ENCODE measurements around the gene TSPOAP1.

TSPOAP1 gene

DNA sequence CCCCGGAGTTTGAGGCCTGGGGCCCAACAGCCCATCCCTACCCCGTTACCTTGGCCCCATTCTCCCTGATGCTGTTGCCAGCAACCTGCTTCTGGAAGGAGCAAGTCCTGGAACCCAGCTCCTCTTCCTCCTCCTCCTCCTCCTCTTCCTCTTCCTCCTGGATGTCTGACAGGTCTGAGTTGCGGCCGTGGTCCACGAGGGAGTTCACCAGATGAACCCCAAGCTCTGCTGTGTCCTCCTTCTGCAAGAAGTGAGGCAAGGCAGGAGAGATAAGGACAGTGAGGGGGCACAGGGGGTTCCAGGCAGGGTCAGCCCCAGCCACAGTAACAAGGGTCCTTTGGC lies 18.7 kb downstream of the TSPOAP1 start:
- H3K4me3 ChIP-seq: no peak overlapping the region
- H3K27ac ChIP-seq: no peak overlapping the region

GRCh38 chr17:58308985-58309917 lies 19.3 kb downstream of the TSPOAP1 start:
- Histone ChIP-seq H3K27ac (no peak overlapping the region), H3K4me3 (no peak overlapping the region)

GRCh38 chr17:58308173-58308984 lies 20.2 kb downstream of the TSPOAP1 start:
- no peak overlapping the region for H3K4me3 ChIP-seq
- no peak overlapping the region for H3K27ac ChIP-seq

DNA sequence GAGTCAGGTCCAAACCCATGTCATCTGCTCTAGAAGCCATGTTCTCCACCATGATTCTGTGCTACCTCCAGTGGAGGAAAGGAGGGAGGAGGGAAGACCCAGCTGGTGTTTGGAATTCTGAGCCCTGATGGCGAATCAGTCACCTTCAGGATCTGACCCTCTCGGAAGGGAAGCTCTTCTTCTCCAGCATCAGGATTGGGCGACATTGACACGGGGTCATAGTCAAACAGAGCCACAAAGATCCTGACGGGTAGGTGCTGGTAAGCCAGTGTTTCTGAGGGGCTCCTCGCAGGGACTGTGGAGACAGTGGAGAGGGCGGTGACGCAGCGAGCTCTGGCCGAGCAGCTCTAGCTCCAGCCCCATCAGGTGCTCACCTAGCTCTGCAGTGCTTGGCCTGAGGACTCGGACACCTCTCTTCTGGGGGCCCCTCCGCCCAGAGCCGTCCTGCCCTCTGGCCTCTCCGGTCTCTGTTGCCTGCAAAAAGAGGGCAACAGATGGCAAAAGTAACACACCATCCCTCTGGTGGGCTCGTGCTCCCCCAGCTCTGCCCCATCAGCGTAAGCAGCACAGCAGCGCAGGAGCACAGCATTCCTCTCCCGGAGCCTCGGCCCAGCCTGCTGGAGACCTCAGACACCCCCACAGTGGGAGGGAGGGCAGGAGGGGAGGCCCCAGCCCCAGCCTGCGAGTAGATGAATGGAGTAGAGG lies 21.0 kb downstream of the TSPOAP1 start:
- H3K27ac ChIP-seq: no peak overlapping the region
- H3K4me3 ChIP-seq: no peak overlapping the region

DNA sequence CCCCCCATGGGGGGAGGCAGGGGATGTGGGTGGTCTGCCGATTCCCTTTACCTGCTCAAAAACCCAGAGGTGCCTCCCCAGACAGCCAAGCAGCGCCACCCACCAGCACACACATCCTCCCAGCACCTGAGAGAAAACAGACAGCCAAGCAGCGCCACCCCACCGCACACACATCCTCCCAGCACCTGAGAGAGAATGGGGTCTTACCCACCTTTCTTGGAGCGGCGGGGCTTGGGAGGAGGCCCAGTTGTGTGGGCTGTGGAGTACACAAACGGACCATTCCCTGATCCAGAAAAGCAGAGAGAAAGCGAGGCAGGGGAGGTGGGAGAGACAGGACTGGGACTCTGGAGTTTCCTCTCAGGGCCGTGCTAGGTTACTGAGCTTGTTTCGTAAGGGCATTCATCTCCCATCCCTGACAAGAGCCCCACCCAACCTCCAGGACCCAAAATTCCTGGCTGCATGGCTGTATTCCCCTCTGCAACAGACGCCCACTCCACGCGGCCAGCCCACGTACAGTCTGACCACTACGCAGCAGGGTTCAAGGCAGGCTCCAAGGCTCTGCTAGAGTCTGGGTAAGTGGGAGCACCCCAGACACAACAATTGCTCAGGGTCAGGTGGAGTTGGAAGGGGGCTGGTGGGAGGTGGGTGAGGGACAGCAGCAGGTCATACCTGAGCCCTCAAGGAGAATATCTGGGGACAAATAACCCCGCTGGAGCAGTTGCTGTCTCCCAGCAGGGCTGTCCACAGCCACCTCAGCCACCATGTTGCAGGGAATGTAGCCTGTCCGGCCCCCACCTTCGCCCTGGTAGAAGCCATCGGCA lies 22.3 kb downstream of the TSPOAP1 start:
- no peak overlapping the region for H3K4me3 ChIP-seq
- H3K27ac ChIP-seq: peak overlapping the region in 2 of 21 experiments; percentile 48 to 58

GRCh38 chr17:58305626-58306025 lies 23.0 kb downstream of the TSPOAP1 start:
- peak overlapping the region in 2 of 21 experiments; percentile 48 to 58 for H3K27ac ChIP-seq

DNA sequence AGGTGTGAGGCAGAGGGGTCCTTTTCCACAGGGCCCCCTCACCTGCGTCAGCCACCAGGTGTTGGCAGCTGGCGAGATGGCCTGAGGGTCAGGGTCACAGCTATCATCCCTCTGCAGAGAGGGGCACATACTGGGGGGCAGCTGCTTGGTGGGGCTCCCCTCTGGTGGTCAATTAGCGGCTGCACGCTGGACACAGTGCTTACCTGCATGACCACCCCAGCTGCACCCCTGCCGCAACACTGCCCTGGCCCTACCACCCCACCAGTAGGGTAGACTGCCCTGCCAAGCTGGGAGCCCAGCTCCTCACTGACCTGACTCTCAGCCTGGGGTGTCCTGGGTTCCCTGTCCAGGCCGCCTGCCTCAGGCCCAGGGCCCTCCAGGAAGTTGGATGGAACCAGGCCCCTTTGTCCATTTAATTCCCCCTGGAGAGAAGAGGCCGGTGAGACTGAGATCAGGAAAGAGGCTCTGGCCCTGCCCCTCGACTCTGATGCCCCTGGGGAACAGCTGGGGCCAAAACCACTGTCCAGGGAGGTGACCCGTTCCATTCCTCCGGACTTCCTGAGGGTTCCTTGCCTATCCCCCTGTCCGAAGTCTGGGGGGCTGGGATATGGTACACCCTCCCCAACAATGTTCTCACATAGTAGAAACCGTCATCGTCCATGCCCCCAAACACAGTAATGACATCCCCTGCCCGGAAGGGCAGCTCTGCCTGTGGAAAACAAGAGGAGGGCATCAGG lies 23.7 kb downstream of the TSPOAP1 start:
- no peak overlapping the region for H3K4me3 ChIP-seq
- peak overlapping the region in 2 of 21 experiments; percentile 48 to 58 for H3K27ac ChIP-seq

More at GRCh38 chr17:58305626-58306025, 23.0 kb downstream of the TSPOAP1 start:
- H3K4me3 ChIP-seq: no peak overlapping the region

- Histone ChIP-seq H3K4me3 (no peak overlapping the region), H3K27ac (peak overlapping the region in 1 of 21 experiments; percentile 58)
Measured at GRCh38 chr17:58303971-58304749, 24.4 kb downstream of the TSPOAP1 start.

- Histone ChIP-seq H3K4me3 (no peak overlapping the region), H3K27ac (no peak overlapping the region)
Measured at GRCh38 chr17:58302919-58303585, 25.5 kb downstream of the TSPOAP1 start.

DNA sequence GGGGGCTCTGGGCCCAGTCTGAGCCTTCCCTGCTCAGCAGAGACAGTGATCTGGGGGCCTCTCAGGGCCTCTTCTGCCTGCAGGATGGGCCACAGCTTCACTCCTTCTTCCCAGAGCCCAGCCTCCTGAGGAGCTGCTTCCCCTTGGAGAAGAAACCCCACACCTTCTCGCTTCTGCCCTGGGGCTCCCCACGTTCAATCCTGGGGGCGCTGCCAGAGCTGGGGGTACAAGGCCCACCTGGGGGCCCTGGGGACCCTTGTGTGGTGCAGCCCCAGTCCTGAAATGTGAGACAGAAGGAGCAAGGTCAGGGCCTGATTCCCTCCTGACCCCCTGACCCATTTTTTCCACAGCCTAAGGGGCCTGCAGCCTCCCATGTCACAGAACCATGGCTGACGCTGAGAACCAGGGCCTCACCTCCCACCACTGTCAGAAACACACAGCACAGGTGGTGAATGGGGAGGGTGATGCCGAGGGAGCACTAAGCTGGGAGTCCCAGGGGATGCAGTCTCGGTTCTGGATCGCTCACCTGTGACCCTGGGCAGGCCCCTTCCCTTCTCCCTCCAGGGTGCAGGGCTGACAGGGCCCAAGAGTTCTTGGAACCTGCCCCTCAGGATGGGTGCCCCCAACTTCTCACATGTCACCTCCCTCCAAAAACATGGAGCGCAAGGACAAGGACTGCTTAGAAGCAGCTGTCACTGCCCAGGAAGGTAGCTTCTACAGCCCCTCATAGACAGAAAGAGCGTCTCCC lies 26.2 kb downstream of the TSPOAP1 start:
- no peak overlapping the region for H3K4me3 ChIP-seq
- no peak overlapping the region for H3K27ac ChIP-seq

- H3K4me3 ChIP-seq: no peak overlapping the region
- H3K27ac ChIP-seq: no peak overlapping the region
Measured at GRCh38 chr17:58301504-58302150, 27.0 kb downstream of the TSPOAP1 start.

GRCh38 chr17:58300336-58300735 lies 28.3 kb downstream of the TSPOAP1 start:
- Histone ChIP-seq H3K4me3 (no peak overlapping the region), H3K27ac (no peak overlapping the region)

GRCh38 chr17:58294034-58294433 lies 34.6 kb downstream of the TSPOAP1 start:
- Histone ChIP-seq H3K27ac (no peak overlapping the region), H3K4me3 (no peak overlapping the region)

- Histone ChIP-seq H3K27ac (no peak overlapping the region), H3K4me3 (no peak overlapping the region)
Measured at GRCh38 chr17:58291246-58291645, 37.3 kb downstream of the TSPOAP1 start.

GRCh38 chr17:58289869-58290268 lies 38.7 kb downstream of the TSPOAP1 start:
- Histone ChIP-seq H3K27ac (no peak overlapping the region), H3K4me3 (no peak overlapping the region)

- H3K27ac ChIP-seq: no peak overlapping the region
Measured at GRCh38 chr17:58285422-58285810, 43.2 kb downstream of the TSPOAP1 start.

More at GRCh38 chr17:58285422-58285810, 43.2 kb downstream of the TSPOAP1 start:
- H3K4me3 ChIP-seq: no peak overlapping the region
